Psoas muscle (tissue), 8 donors: ENCODE measurements around the gene MAML3. TPM values are rescaled to one million over a fixed set of nuclear protein-coding genes. Genes with fewer than 3 reads are reported as not detected.

ENCODE experiments used
- ATAC-seq, 4 donors: fragments of 200-7000 bp; cut with Tn5 transposase; one replicate each; pipeline ENCODE4 v1.9.1; 2020; ENCODE audit warnings: moderate library complexity in 3 of 4, mild to moderate bottlenecking in 2 of 4
- DNase-seq, 2 donors: peaks; one replicate each; pipeline ENCODE4 v3.0.0-alpha.2; 2020
- H3K27ac ChIP-seq: fragments of 200-600 bp; one replicate; pipeline ENCODE4 v1.8.0; 2022
- H3K27me3 ChIP-seq, 3 donors: fragments of 200-600 bp in 1 of 3; one replicate each; pipeline versions ENCODE4 v1.6.1 to v1.8.0; 2013 to 2022; ENCODE audit warnings: low read length in 2 of 3, mild to moderate bottlenecking in 2 of 3, moderate library complexity in 1 of 3; ENCODE audit not compliant: insufficient read depth in 3 of 3
- H3K36me3 ChIP-seq, 2 donors: fragments of 200-600 bp in 1 of 2; one replicate each; pipeline versions ENCODE4 v1.6.1 to v1.8.0; 2013 to 2022; ENCODE audit warnings: low read depth in 1 of 2, mild to moderate bottlenecking in 1 of 2, moderate library complexity in 1 of 2; ENCODE audit not compliant: insufficient read depth in 1 of 2
- H3K4me1 ChIP-seq: fragments of 200-600 bp; one replicate; pipeline ENCODE4 v1.8.0; 2022
- H3K4me3 ChIP-seq: fragments of 200-600 bp; one replicate; pipeline ENCODE4 v1.8.0; 2022; ENCODE audit warnings: mild to moderate bottlenecking
- H3K9me3 ChIP-seq: fragments of 200-600 bp; one replicate; pipeline ENCODE4 v1.8.0; 2022
- CTCF ChIP-seq: fragments of 200-600 bp; IDR thresholded peaks from one replicate; pipeline ENCODE4 v1.8.0; 2022; ENCODE audit warnings: antibody characterized with exemption
- WGBS, 3 donors: extraction: QIAGEN DNeasy Blood & Tissue Kit; methylation state at CpG; one replicate each; pipeline versions ENCODE4 v1.1.6 to v1.1.7; 2013; 5-methylcytosine and 5-hydroxymethylcytosine counted together
- intact Hi-C, 2 donors: fragments of 100-400 bp; cut with DNase I; formaldehyde crosslinking; loops; one replicate each; pipeline versions ENCODE4 v1.11.0 to v1.14.2; 2022
- polyA plus RNA-seq, 3 donors: library from polyadenylated mRNA; stranded (reverse); fragments of 200-250 nt; gene quantifications; one replicate each; pipeline ENCODE4 v1.2.3, GENCODE V29; 2013
- total RNA-seq, 4 donors: library from RNA; stranded (reverse); fragmentation: NEBNext Ultra II Directional in 2 of 4; extraction: Animal tissue kit (Norgen Biotek cat#: 25700) in 2 of 4; gene quantifications; one replicate each; pipeline versions ENCODE4 v1.2.1 to v1.2.4, GENCODE V29; 2021 to 2023
- donor health status: healthy with polysubstance abuse.
- donor health status: DM: no; HTN: no; CAD: no; lungs with moderate emphysema.
- donor health status: Bipolar disorder and iron deficiency.
- donor health status: healthy.
- donor health status: DM: yes; HTN: yes; CAD: no.
- donor health status: DM: no; HTN: no; CAD: no.
- donor health status: DM: no; HTN: no; CAD: no.
- donor health status: DM: yes; HTN: yes; CAD: no.

Gene MAML3
- total and polyA plus RNA-seq, 7 donors = 0.43 to 2.7 (median 0.74) TPM

GRCh38 chr4:139690419-139690818, 463.6 kb downstream of the MAML3 start:
- no peak for ATAC-seq
- TF ChIP-seq CTCF = no peak
- Histone ChIP-seq H3K4me1 (peaks cover 28% of the 10 kb centered on the region), H3K4me3 (no peak overlapping the region), H3K9me3 (no peaks in the 10 kb centered on the region), H3K36me3 (peaks cover 0 to 9% of the 10 kb centered on the region in 2 donors), H3K27me3 (no peaks in the 10 kb centered on the region), H3K27ac (no peak overlapping the region)
- no peak for DNase-seq
- intact Hi-C loops = no loop called here

- WGBS, 3 donors = 92 to 97% (median 97%) methylated on average over 6 of the region's 6 CpGs
- H3K27ac ChIP-seq = no peak overlapping the region
- intact Hi-C loops = no loop called here
- H3K9me3 ChIP-seq = no peaks in the 10 kb centered on the region
- ATAC-seq = no peak
- no peaks in the 10 kb centered on the region for H3K27me3 ChIP-seq
- H3K4me3 ChIP-seq = no peak overlapping the region
- H3K36me3 ChIP-seq = peaks cover 0 to 6% of the 10 kb centered on the region in 2 donors
- TF ChIP-seq CTCF = no peak
- no peak for DNase-seq
- peaks cover 24% of the 10 kb centered on the region for H3K4me1 ChIP-seq
Measured at GRCh38 chr4:139689093-139689722, 464.8 kb downstream of the MAML3 start.

- ATAC-seq = no peak
Measured at GRCh38 chr4:139686988-139687387, 467.0 kb downstream of the MAML3 start.

GRCh38 chr4:139686130-139686529, 467.9 kb downstream of the MAML3 start:
- Histone ChIP-seq H3K4me1 (peaks cover 25% of the 10 kb centered on the region), H3K27ac (no peak overlapping the region), H3K4me3 (no peak overlapping the region), H3K9me3 (no peaks in the 10 kb centered on the region), H3K27me3 (no peaks in the 10 kb centered on the region), H3K36me3 (peaks cover 0 to 6% of the 10 kb centered on the region in 2 donors)
- TF ChIP-seq CTCF = no peak
- intact Hi-C loops = no loop called here
- WGBS, 3 donors = 77 to 85% (median 77%) methylated on average over 1 of the region's 1 CpG
- DNase-seq (no peak), ATAC-seq (no peak)

More at GRCh38 chr4:139686988-139687387, 467.0 kb downstream of the MAML3 start:
- Histone ChIP-seq H3K4me3 (no peak overlapping the region), H3K27ac (peak overlapping the region; percentile 9), H3K9me3 (no peaks in the 10 kb centered on the region), H3K36me3 (peaks cover 0 to 6% of the 10 kb centered on the region in 2 donors), H3K4me1 (peaks cover 26% of the 10 kb centered on the region), H3K27me3 (no peaks in the 10 kb centered on the region)
- intact Hi-C loops = no loop called here
- WGBS, 3 donors = 78 to 86% (median 79%) methylated on average over 3 of the region's 3 CpGs
- no peak for TF ChIP-seq CTCF
- DNase-seq = no peak

GRCh38 chr4:139685180-139685579, 468.8 kb downstream of the MAML3 start:
- Histone ChIP-seq H3K9me3 (no peaks in the 10 kb centered on the region), H3K4me1 (peaks cover 25% of the 10 kb centered on the region), H3K27ac (no peak overlapping the region), H3K36me3 (peaks cover 0 to 12% of the 10 kb centered on the region in 2 donors), H3K27me3 (no peaks in the 10 kb centered on the region), H3K4me3 (no peak overlapping the region)
- TF ChIP-seq CTCF = no peak
- ATAC-seq (no peak), DNase-seq (no peak)
- WGBS, 3 donors = 87 to 91% (median 91%) methylated on average over 5 of the region's 5 CpGs
- intact Hi-C loops = no loop called here
